RWPE2 (cell line): ENCODE data around the gene RTN4RL1.

Source experiments
- ATAC-seq: fragments of 200-7000 bp; cut with Tn5 transposase; 3 replicates; pipeline ENCODE4 v1.9.1; 2021; ENCODE audit warnings: low read depth
- DNase-seq: peaks from one replicate; pipeline ENCODE4 v3.0.0-alpha.2; 2020; ENCODE audit warnings: low spot score
- H3K27ac ChIP-seq: fragments of 450-650 bp; 2 replicates; pipeline ENCODE4 v1.5.1; 2017; ENCODE audit warnings: mild to moderate bottlenecking; ENCODE audit not compliant: poor library complexity, severe bottlenecking
- H3K27me3 ChIP-seq: fragments of 250-450 bp; sonication (Bioruptor Pico); 2 replicates; pipeline ENCODE4 v1.5.1; 2021; ENCODE audit warnings: mild to moderate bottlenecking, moderate library complexity; ENCODE audit not compliant: insufficient read depth, poor library complexity, severe bottlenecking
- H3K36me3 ChIP-seq: fragments of 250-450 bp; sonication (Bioruptor Pico); 2 replicates; pipeline ENCODE4 v1.5.1; 2020; ENCODE audit warnings: low read depth, mild to moderate bottlenecking, moderate library complexity
- H3K4me1 ChIP-seq: fragments of 250-450 bp; sonication (Bioruptor Pico); 2 replicates; pipeline ENCODE4 v1.5.1; 2021; ENCODE audit warnings: mild to moderate bottlenecking, moderate library complexity; ENCODE audit not compliant: insufficient read depth, poor library complexity, severe bottlenecking
- H3K4me3 ChIP-seq: fragments of 250-450 bp; sonication (Bioruptor Pico); 2 replicates; pipeline ENCODE4 v1.5.1; 2021; ENCODE audit warnings: mild to moderate bottlenecking, moderate library complexity; ENCODE audit not compliant: severe bottlenecking
- H3K9me3 ChIP-seq: fragments of 250-450 bp; sonication (Bioruptor Pico); 2 replicates; pipeline ENCODE4 v1.5.1; 2021; ENCODE audit warnings: mild to moderate bottlenecking, moderate library complexity; ENCODE audit not compliant: severe bottlenecking
- TF ChIP-seq, protein P1 (sequence below): fragments of 450-650 bp; IDR thresholded peaks from one replicate; pipeline ENCODE4 v1.5.1; 2017; ENCODE audit warnings: mild to moderate bottlenecking, moderate library complexity; ENCODE audit not compliant: poor library complexity, severe bottlenecking

Gene RTN4RL1

GRCh38 chr17:1946021-1946932, 78.9 kb downstream of the RTN4RL1 start:
- no peaks in the 10 kb centered on the region for H3K36me3 ChIP-seq
- DNase-seq (no peak), ATAC-seq (no peak)
- no peaks in the 10 kb centered on the region for H3K27me3 ChIP-seq
- H3K4me1 ChIP-seq = no peaks in the 10 kb centered on the region
- TF ChIP-seq, protein P1, sequence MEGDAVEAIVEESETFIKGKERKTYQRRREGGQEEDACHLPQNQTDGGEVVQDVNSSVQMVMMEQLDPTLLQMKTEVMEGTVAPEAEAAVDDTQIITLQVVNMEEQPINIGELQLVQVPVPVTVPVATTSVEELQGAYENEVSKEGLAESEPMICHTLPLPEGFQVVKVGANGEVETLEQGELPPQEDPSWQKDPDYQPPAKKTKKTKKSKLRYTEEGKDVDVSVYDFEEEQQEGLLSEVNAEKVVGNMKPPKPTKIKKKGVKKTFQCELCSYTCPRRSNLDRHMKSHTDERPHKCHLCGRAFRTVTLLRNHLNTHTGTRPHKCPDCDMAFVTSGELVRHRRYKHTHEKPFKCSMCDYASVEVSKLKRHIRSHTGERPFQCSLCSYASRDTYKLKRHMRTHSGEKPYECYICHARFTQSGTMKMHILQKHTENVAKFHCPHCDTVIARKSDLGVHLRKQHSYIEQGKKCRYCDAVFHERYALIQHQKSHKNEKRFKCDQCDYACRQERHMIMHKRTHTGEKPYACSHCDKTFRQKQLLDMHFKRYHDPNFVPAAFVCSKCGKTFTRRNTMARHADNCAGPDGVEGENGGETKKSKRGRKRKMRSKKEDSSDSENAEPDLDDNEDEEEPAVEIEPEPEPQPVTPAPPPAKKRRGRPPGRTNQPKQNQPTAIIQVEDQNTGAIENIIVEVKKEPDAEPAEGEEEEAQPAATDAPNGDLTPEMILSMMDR = no peak
- H3K4me3 ChIP-seq = no peak overlapping the region
- no peak overlapping the region for H3K27ac ChIP-seq
- H3K9me3 ChIP-seq = no peaks in the 10 kb centered on the region

- no peaks in the 10 kb centered on the region for H3K4me1 ChIP-seq
- no peaks in the 10 kb centered on the region for H3K27me3 ChIP-seq
- DNase-seq = no peak
- H3K4me3 ChIP-seq = no peak overlapping the region
- no peaks in the 10 kb centered on the region for H3K9me3 ChIP-seq
- TF ChIP-seq, protein P1 = no peak
- no peaks in the 10 kb centered on the region for H3K36me3 ChIP-seq
- ATAC-seq = no peak
- no peak overlapping the region for H3K27ac ChIP-seq
Measured at GRCh38 chr17:1945621-1946020, 79.5 kb downstream of the RTN4RL1 start.

- ATAC-seq (no peak), DNase-seq (no peak)
- Histone ChIP-seq H3K36me3 (no peaks in the 10 kb centered on the region), H3K4me1 (no peaks in the 10 kb centered on the region), H3K4me3 (no peak overlapping the region), H3K9me3 (no peaks in the 10 kb centered on the region), H3K27me3 (no peaks in the 10 kb centered on the region), H3K27ac (no peak overlapping the region)
- TF ChIP-seq, protein P1 = no peak
Measured at GRCh38 chr17:1943436-1943831, 81.7 kb downstream of the RTN4RL1 start.

GRCh38 chr17:1942666-1943435, 82.3 kb downstream of the RTN4RL1 start:
- TF ChIP-seq, protein P1 = no peak
- H3K4me1 ChIP-seq = no peaks in the 10 kb centered on the region
- no peaks in the 10 kb centered on the region for H3K9me3 ChIP-seq
- DNase-seq = no peak
- no peaks in the 10 kb centered on the region for H3K36me3 ChIP-seq
- H3K27me3 ChIP-seq = no peaks in the 10 kb centered on the region
- no peak overlapping the region for H3K4me3 ChIP-seq
- no peak for ATAC-seq
- no peak overlapping the region for H3K27ac ChIP-seq

- H3K27ac ChIP-seq = no peak overlapping the region
- H3K27me3 ChIP-seq = no peaks in the 10 kb centered on the region
- no peaks in the 10 kb centered on the region for H3K36me3 ChIP-seq
- no peaks in the 10 kb centered on the region for H3K9me3 ChIP-seq
- H3K4me1 ChIP-seq = no peaks in the 10 kb centered on the region
- no peak overlapping the region for H3K4me3 ChIP-seq
- ATAC-seq = no peak
- no peak for DNase-seq
- TF ChIP-seq, protein P1 = no peak
Measured at GRCh38 chr17:1942066-1942365, 83.1 kb downstream of the RTN4RL1 start.
